ENCODE data around the gene CD1D. TPM values are rescaled to one million over a fixed set of nuclear protein-coding genes. Genes with fewer than 3 reads are reported as not detected.
"Not testable (repeated sequence)": the region's sequence is repeated elsewhere in the genome, so short reads cannot be mapped to it uniquely, and the experiment has no call there.

The CD1D gene
- total RNA-seq, 4 donors from 2014 or later: 0.84 to 3.7 (median 3.1) TPM

GRCh38 chr1:158204458-158204827 lies 23.7 kb downstream of the CD1D start:
- no peak for ATAC-seq (ENCODE audit: low FRiP score)
- DNase-seq (ENCODE audit: low spot score): no peak
- no peak for TF ChIP-seq CTCF (IDR thresholded peaks at IDR 0.05)

DNA sequence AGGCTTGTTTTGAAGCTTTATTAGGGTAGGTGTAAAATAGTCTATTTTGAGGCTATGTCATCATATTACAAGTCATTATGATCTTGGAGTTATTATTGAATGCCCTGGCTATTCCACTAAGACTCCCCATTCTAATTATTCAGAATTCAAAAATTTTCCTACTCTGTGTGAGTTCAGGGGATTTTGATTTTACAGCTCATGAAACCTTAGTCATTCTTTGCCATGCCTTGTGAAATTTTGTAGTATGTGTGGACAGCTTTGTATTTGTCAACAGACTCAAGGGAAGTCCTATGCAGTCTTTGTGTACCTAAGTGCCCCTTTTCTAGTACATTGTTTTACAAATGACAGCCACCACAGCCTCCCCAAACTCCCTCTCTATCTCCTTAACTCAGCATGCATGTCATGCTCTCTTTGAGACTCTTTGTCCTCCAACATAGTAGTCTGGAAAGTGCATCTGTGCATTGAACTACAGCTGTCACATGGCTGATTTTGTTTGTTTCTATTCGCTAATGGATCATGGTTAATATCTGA lies 28.0 kb downstream of the CD1D start:
- TF ChIP-seq CTCF (IDR thresholded peaks at IDR 0.05): no peak
- no peak for ATAC-seq (ENCODE audit: low FRiP score)
- no peak for DNase-seq (ENCODE audit: low spot score)

DNA sequence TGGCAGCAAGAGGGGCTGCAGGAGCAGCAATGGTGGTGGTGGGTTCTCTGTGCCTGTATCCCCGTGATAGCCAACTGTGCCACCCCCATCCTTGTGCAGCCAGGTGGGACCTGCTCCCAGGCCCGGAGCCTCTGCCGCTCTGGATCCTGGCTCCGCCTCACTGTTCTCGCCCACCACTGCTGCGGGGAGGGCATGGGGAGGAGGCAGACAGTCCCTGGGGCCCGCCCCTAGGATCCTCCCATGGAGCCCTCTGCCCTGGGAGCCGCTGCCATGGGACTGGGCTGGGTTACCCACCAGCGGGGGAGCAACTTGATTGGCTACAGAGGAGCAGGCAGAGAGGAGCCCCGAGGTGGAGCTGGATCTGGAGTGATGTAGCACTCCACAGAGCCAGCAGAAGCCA lies 31.6 kb downstream of the CD1D start:
- ATAC-seq (ENCODE audit: low FRiP score) (no peak), DNase-seq (ENCODE audit: low spot score) (no peak)
- no peak for TF ChIP-seq CTCF (IDR thresholded peaks at IDR 0.05)

DNA sequence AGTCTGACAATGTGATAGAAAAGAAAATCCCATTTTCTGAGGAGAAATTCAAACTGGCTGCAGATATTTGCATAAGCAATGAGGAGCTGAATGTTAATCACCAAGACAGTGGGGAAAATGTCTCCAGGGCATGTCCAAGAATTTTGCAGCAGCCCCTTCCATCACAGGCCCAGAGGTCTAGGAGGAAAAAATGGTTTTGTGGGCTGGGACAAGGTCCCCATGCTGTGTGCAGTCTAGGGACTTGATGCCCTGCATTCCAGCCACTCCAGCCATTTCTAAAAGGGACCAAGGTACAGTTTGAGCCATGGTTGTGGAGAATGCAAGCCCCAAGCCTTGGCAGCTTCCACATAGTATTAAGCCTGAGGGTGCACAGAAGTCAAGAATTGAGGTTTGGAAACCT lies 42.8 kb downstream of the CD1D start:
- not testable (repeated sequence) for ATAC-seq (ENCODE audit: low FRiP score); DNase-seq (ENCODE audit: low spot score)

- DNase-seq (ENCODE audit: low spot score) (no peak), ATAC-seq (ENCODE audit: low FRiP score) (no peak)
- no peak for TF ChIP-seq CTCF (IDR thresholded peaks at IDR 0.05)
Measured at GRCh38 chr1:158227904-158228623, 47.4 kb downstream of the CD1D start.

Other genes starting within 250 kb of the CD1D start
- 10 to 100 TPM; 47.2 to 81.6 (median 61.6) TPM for gene KIRREL1, start 187.2 kb upstream of the CD1D start, total RNA-seq
- gene CD1A, start 73.5 kb downstream of the CD1D start, total RNA-seq: not detected
- under 1 TPM in 3 of 4 donors, not detected in 1; 0.74 to 0.96 (median 0.94) TPM for gene CD1C, start 109.0 kb downstream of the CD1D start, total RNA-seq
- gene CD1B, start 150.6 kb downstream of the CD1D start, total RNA-seq: under 1 TPM in 1 of 4 donors, not detected in 3; 0.38 TPM
- under 1 TPM in 1 of 4 donors, not detected in 3; 0.44 TPM for gene CD1E, start 173.0 kb downstream of the CD1D start, total RNA-seq
- not detected for gene OR10T2, start 218.6 kb downstream of the CD1D start, total RNA-seq
- not detected for gene OR10K2, start 245.3 kb downstream of the CD1D start, total RNA-seq